ENCODE data around the gene ETFBKMT. TPM values are rescaled to one million over a fixed set of nuclear protein-coding genes. Genes with fewer than 3 reads are reported as not detected.

Gene ETFBKMT
- total RNA-seq, 1 experiment from 2014 or later, result 3.3 TPM

- ChIA-PET CTCF (interaction anchor here (0.5 to 1.5 kb wide), 7 partner anchors 10 to 791 kb away, joined by 3 to 5 read pairs (median 4); partner anchors contain the start of gene BICD1), POLR2A (interaction anchor here (0.5 to 0.7 kb wide), 3 partner anchors 93 to 451 kb away, joined by 3 to 5 read pairs (median 4); no protein-coding TSS in a partner anchor)
- intact Hi-C loops (cut with micrococcal nuclease), result loop anchor here (5.0 to 10.0 kb wide), 3 partner anchors 399 to 1099 kb away; partner anchors contain the start of genes BICD1 and YARS2
- Mint-ChIP-seq H3K27me3 (ENCODE audit: insufficient read depth, unreplicated experiment) (no peaks in the 10 kb centered on the region), H3K36me3 (ENCODE audit: insufficient read depth, unreplicated experiment) (no peaks in the 10 kb centered on the region), H3K4me3 (ENCODE audit: unreplicated experiment) (no peak overlapping the region), H3K9me3 (ENCODE audit: unreplicated experiment) (no peaks in the 10 kb centered on the region), H3K4me1 (ENCODE audit: insufficient read depth, unreplicated experiment) (peaks cover 9% of the 10 kb centered on the region), H3K27ac (ENCODE audit: low read depth, unreplicated experiment) (no peak overlapping the region)
- BruUV-seq (replicated peaks), result no TSS peak
- TF ChIP-seq CTCF (IDR thresholded peaks at IDR 0.05; ENCODE audit: unreplicated experiment), result no peak
- DNase-seq (ENCODE audit: unreplicated experiment), result no peak
Observed at GRCh38 chr12:31655792-31656191, 3.7 kb upstream of the ETFBKMT start.

- TF ChIP-seq CTCF (IDR thresholded peaks at IDR 0.05; ENCODE audit: unreplicated experiment), result no peak
- DNase-seq (ENCODE audit: unreplicated experiment), result no peak
- ChIA-PET POLR2A (interaction anchor here (0.6 to 3.4 kb wide), 13 partner anchors 12 to 1028 kb away, joined by 3 to 24 read pairs (median 4); partner anchors contain the start of genes AMN1, DENND5B, RESF1 and SINHCAF), CTCF (interaction anchor here (0.7 to 1.5 kb wide), 6 partner anchors 24 to 654 kb away, joined by 3 to 4 read pairs (median 3); no protein-coding TSS in a partner anchor)
- peaks cover 4% of the 10 kb centered on the region for H3K4me1 Mint-ChIP-seq (ENCODE audit: insufficient read depth, unreplicated experiment)
- intact Hi-C loops (cut with micrococcal nuclease), result loop anchor here (5.0 to 10.0 kb wide), 3 partner anchors 396 to 1096 kb away; partner anchors contain the start of genes BICD1 and YARS2
- peaks cover 6% of the 10 kb centered on the region for H3K36me3 Mint-ChIP-seq (ENCODE audit: insufficient read depth, unreplicated experiment)
- H3K27me3 Mint-ChIP-seq (ENCODE audit: insufficient read depth, unreplicated experiment), result no peaks in the 10 kb centered on the region
- BruUV-seq (replicated peaks), result no TSS peak
- no peaks in the 10 kb centered on the region for H3K9me3 Mint-ChIP-seq (ENCODE audit: unreplicated experiment)
- peak overlapping the region; percentile 93 for H3K4me3 Mint-ChIP-seq (ENCODE audit: unreplicated experiment)
- peak overlapping the region; percentile 94 for H3K27ac Mint-ChIP-seq (ENCODE audit: low read depth, unreplicated experiment)
Observed at GRCh38 chr12:31658471-31659086, 909 bp upstream of the ETFBKMT start.

GRCh38 chr12:31662176-31662849, 2.8 kb downstream of the ETFBKMT start:
- no peak for TF ChIP-seq CTCF (IDR thresholded peaks at IDR 0.05; ENCODE audit: unreplicated experiment)
- DNase-seq (ENCODE audit: unreplicated experiment), result no peak
- peaks cover 6% of the 10 kb centered on the region for H3K36me3 Mint-ChIP-seq (ENCODE audit: insufficient read depth, unreplicated experiment)
- CTCF ChIA-PET, result interaction anchor here (0.5 to 1.1 kb wide), 6 partner anchors 9 to 650 kb away, joined by 3 to 6 read pairs (median 3); no protein-coding TSS in a partner anchor
- H3K4me1 Mint-ChIP-seq (ENCODE audit: insufficient read depth, unreplicated experiment), result peaks cover 3% of the 10 kb centered on the region
- intact Hi-C loops (cut with micrococcal nuclease), result no loop called here
- no peaks in the 10 kb centered on the region for H3K9me3 Mint-ChIP-seq (ENCODE audit: unreplicated experiment)
- no TSS peak for BruUV-seq (replicated peaks)
- no peak overlapping the region for H3K27ac Mint-ChIP-seq (ENCODE audit: low read depth, unreplicated experiment)
- POLR2A ChIA-PET, result interaction anchor here (3.4 kb wide), 1 partner anchor 297 kb away, joined by 24 read pairs; the partner anchor contains the start of gene RESF1
- H3K4me3 Mint-ChIP-seq (ENCODE audit: unreplicated experiment), result no peak overlapping the region
- H3K27me3 Mint-ChIP-seq (ENCODE audit: insufficient read depth, unreplicated experiment), result no peaks in the 10 kb centered on the region

GRCh38 chr12:31663576-31663975, 4.1 kb downstream of the ETFBKMT start:
- no TSS peak for BruUV-seq (replicated peaks)
- peaks cover 6% of the 10 kb centered on the region for H3K36me3 Mint-ChIP-seq (ENCODE audit: insufficient read depth, unreplicated experiment)

More at GRCh38 chr12:31663576-31663975, 4.1 kb downstream of the ETFBKMT start:
- ChIA-PET POLR2A (no interaction called here), CTCF (interaction anchor here (0.7 kb wide), 1 partner anchor 845 kb away, joined by 5 read pairs; no protein-coding TSS in a partner anchor)
- intact Hi-C loops (cut with micrococcal nuclease), result no loop called here
- no peaks in the 10 kb centered on the region for H3K9me3 Mint-ChIP-seq (ENCODE audit: unreplicated experiment)
- TF ChIP-seq CTCF (IDR thresholded peaks at IDR 0.05; ENCODE audit: unreplicated experiment), result no peak
- no peak overlapping the region for H3K27ac Mint-ChIP-seq (ENCODE audit: low read depth, unreplicated experiment)
- DNase-seq (ENCODE audit: unreplicated experiment), result no peak
- H3K4me3 Mint-ChIP-seq (ENCODE audit: unreplicated experiment), result no peak overlapping the region
- peaks cover under 1% of the 10 kb centered on the region for H3K4me1 Mint-ChIP-seq (ENCODE audit: insufficient read depth, unreplicated experiment)
- H3K27me3 Mint-ChIP-seq (ENCODE audit: insufficient read depth, unreplicated experiment), result no peaks in the 10 kb centered on the region

Measured in MCF 10A (cell line).